HG03103 (cell line): ENCODE results near the gene ANKS1B.
"Not testable (repeated sequence)": the region's sequence is repeated elsewhere in the genome, so short reads cannot be mapped to it uniquely, and the experiment has no call there.

ENCODE experiments used
- ATAC-seq: cut with Tn5 transposase; IDR thresholded peaks from one replicate; pipeline ENCODE4 v1.9.1; 2021; ENCODE audit warnings: low read depth; ENCODE audit not compliant: unreplicated experiment

Gene ANKS1B

DNA sequence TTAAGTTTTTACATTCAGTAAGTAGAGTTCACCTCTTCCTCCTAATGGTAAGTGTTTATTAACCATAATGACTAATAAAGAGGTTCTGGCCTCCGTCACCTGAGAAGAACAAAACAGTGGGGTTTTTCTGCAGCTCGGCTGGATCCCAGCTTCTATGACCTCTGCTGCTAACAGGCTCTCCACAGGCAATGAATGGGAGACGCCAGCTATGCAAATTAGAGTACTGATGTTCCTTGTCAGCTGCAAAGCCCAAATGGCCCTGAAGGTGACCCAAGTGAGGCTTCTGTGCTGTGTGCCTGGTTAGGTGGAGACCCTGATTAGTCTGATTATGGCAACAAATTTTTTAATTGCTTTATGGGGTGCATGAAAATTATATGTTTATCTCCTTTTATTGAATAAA is 1121.6 kb downstream of the ANKS1B start:
- ATAC-seq = no peak

DNA sequence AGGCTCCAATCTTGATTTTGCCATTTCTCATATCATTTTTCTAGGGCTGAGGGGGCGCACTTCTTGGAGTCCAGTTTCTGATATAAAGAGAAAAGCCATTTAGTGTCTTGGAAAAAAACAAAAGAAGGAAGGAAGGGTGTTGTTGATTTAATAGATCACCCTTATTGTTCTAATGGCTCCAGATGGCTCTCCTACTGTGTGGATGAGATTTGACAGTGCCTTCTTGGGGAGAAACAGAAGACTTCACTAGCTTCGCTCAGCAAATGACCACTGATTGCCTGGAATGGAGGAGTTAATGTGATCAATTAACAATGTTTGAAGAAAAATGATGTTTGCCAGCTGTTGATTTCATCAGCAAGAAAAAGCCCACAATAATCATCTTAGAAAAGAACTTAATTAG is 1123.5 kb downstream of the ANKS1B start:
- ATAC-seq = no peak

DNA sequence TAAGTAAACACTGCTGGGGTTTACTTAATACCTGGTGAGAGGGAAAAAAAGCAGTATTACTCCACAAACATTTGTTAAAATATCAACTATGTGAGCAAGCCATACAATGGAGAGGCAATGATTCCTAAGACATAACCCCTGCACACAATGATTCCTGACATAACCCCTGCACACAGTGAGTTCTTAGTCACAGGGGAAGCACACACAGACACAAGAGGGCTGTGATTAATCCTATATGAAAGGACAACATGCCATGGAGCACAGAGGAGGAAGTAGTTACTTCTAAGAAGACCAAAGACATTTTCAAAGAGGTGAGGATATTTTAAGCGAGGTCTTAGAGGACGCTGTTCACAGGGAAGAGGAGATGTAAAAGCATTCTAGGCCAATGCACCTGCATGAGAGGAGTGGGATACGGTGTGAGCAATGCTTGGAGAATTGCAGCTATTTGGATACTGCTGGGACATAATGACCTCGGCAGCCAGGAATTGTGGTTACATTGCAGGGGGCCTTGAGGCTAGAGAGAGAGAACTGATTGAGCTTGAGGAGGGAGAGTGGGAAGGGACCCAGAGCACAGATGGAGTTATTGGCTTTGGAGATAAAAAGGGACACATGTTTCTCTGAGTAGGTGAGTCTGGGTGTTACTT is 1127.7 kb downstream of the ANKS1B start:
- no peak for ATAC-seq

DNA sequence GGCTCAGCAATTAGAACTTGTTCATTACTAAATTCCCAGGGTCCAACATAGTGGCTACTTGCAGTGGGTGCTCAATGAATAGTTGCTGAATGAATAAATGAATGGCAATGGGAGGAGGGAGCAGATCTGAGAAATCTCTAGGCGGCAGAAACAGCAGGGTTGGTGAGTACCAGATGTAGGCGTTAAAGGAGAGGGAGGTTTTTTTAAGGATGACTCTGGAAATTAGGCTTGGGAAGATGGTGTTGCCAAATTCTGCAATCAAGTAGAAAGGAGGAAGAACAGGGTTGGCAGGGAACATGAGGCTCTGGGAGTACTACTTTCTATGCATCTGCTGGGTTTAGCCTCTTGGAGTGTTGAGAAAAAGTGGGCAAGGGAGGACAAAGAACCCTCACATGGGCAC is 1132.6 kb downstream of the ANKS1B start:
- ATAC-seq = no peak

DNA sequence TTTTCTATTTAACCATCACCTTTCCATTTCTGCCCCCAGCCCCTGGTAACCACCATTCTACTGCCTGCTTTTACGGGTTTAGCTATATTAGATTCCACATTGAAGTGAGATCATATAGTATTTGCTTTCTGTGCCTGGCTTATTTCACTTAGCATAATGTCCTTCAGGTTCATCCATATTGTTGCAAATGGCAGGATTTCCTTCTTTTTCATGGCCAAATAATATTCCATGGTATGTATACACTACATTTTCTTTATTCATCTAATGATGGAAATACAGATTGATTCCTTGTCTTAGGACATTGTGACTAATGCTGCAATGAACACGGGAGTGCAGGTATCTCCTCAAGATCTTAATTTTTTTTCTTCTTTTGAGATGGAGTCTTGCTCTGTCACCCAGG is 1137.5 kb downstream of the ANKS1B start:
- no peak for ATAC-seq

DNA sequence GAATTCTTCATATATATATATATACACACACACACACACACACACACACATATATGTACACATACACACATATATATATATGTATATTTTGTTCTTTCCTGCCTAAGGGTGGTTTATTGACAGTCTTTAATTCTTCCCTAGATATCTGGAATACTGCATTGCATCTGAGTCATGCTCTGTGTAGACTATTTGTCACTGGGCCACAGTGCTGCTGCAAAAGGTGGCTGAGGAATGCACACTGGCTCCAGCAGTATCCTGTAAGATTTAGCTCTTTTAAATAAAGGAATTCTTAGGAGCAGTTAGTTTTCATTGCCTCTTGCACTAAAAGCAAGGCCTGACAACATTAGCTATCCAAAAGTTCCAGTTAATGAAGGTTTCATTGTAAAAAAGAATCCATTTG is 1138.8 kb downstream of the ANKS1B start:
- ATAC-seq = no peak

DNA sequence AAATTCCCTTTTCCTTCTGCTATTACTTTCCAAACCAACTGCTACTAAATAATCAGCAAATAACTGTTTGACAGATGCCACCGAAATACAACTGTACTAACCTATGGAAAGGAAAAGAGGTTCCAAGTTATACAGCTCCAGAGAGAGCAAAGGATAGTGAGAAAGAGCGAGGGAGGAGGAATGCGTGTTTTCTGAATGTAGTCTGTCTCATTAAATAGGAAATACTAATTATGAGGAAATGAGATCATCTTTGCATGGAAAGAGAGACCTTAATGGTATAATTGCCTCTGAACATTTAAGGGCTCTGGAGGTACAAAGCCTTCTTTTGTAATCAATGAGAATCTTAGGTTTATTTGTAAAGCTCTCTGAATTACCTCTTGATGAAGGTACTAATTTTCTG is 1144.4 kb downstream of the ANKS1B start:
- no peak for ATAC-seq

DNA sequence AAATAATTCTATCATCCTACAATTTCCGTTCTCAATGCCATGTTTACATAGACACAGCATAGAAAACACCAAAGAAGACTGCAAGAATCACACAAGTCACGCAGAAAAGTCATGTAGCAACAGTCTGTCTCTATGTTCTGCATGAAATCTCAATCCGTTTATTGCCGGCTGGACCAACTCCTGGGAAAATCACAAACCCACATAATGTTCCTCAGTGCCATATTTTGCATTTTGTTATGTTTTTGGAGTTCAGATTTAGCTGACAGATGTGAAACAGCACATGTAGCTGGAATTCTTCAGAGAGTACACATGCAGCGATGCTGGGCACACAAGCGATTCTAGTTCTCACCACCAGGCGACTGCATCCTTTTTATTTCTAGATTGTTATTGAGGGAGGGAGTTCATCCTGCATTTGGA is 1146.5 kb downstream of the ANKS1B start:
- peak; percentile 57 for ATAC-seq

DNA sequence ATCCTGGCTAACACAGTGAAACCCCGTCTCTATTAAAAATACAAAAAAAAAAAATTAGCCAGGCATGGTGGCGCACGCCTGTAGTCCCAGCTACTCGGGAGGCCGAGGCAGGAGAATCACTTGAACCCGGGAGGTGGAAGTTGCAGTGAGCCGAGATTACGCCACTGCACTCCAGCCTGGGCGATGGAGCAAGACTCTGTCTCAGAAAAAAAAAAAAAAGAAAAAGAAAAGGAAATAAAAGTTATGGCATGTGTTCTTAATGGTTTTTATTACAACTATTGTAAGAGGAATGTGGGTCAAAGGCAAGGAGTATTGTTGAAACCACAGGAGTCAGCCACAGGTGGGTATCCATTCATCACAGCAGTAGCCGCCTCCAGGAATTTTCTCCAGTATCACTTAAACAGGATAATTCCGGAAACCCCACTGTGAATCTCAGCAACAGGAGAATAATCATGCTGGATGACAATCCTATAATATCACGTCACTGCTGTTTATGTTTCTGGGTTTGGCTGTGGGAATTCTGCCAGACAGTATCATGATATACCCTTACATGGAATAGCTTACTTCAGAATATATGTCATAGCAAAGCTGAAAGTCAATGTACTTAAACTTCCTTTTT is 1147.5 kb downstream of the ANKS1B start:
- ATAC-seq = not testable (repeated sequence)

DNA sequence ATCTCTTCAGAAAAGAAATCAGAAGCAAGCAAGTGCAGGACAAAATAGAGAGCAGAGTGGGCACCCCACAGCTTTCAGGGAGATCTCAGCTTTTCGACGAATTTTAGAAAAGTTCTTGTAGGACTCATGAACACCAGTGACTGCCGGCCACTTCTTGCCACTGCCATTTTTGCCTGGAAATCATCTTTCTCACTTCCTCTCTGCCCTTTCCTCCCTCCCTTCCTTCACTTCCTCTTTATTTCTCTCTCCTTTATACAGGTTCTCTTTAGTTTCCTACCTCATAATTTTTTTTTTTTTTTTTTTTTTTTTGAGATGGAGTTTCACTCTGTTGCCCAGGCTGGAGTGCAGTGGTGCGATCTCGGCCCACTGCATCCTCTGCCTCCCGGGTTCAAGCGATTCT is 1154.1 kb downstream of the ANKS1B start:
- ATAC-seq = no peak

DNA sequence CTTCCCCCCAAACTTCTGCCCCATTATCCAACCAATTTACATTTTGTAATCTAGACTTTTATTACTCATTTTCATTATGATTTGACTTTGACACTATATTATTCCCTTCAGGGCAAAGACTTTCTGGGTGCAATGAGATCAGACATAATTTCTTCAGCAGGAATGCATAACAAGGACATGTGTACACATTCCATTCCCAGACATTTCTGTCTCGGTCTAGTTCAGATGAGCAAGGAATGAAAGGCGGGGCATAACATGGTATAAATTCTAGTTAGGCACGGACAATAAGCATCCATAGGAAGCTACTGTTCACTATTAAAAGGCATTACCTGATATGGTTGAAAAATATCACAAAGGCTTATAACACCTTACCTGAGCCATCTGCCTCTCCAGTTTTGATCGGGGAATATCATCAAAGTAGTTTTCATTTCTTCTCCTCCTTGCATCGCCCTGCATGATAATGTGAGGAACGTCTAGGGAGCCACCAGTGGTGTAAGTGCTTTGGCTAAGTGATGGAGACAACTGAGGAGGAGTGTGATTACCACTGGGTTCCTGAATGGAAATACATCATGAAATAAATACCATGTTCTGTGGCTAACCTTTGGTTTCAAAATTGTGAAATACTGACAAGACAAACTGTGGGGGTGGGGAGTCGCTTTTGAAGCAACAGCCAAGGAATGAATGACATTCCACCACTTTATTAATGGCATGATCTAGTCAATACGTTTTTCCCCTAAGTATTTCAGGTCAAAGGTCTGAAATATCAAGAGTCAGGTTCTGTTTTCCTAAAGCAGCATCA is 1155.7 kb downstream of the ANKS1B start:
- no peak for ATAC-seq

DNA sequence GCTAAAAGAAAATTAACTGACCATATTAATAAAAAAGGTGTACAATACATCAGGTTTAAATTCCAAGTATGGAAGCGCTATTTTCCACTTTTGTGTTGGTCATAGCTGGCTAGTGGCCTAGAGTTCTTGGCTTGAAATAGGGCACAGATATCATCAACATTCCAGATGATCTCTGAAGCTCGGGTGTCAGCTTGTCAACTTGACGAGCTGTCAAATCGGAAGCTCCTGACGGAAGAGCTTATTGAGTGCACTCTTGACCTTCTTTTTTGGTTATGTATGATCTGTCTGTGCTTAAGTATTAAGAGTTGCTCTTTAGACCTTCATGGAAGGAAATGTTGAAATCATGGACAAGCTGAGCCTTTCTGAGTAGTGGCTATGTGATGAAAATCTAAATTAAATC is 1161.7 kb downstream of the ANKS1B start:
- ATAC-seq = no peak

DNA sequence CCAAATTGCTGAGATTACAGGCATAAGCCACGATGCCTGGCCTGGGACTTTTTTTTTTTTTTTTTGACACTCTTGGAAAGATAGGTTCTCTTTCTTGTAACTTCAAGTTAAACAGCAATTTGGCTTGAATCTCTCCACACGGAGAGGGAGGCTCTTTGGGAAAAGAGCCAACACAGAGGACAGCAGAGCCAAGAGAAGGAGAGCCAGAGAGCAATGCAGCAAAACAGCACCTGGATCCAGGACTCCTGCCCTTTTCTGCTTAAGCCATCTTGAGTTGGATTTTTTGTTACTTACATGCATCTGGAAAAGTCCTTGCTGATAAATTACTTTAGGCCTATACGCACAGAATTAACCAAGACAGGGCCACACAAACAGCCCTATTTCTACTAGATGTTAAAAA is 1162.9 kb downstream of the ANKS1B start:
- ATAC-seq = no peak

DNA sequence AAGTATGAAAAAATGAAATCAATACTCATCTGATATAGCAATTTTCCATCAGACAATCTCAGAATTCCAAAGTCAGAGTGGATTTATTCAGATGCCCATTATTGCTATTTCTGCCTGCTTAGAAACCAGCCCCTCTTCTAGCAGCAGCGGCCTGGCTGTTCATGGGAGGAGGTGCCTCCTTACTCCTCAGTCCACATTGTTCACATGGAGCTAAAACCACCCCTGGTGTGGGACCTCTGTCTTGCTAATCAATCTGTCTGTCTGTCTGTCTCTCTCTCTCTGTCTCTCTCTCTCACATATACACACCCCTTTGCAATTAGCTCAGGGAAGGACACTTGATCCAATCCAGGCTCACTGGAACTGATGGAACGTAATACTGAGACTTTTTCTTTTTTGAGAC is 1163.5 kb downstream of the ANKS1B start:
- ATAC-seq = no peak

DNA sequence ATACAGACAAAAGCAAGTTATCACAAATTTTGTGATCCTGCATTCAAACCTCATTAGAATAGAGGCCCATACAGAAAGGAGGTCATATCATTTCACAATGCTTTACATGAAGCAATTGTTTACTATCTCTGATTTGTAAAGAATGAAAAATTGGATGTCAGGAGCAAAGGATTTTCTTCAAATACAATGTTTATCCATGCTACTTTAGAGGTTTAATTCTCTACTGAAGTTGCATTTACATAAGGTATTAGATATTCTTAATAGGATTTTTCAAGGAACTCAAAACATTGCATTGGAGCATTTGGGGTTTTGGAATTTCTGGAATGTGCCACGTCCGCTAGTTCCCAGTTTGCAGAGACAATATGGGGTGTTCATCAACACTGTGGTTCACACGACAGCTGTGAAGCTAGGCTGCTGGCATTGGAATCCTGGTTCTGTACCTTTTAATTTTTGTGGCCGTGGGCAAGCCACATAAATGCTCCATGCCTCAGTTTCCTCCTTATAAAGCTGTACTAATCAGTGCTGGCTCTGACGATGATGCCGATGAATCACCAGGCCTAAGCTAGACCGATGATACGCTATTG is 1164.8 kb downstream of the ANKS1B start:
- no peak for ATAC-seq

DNA sequence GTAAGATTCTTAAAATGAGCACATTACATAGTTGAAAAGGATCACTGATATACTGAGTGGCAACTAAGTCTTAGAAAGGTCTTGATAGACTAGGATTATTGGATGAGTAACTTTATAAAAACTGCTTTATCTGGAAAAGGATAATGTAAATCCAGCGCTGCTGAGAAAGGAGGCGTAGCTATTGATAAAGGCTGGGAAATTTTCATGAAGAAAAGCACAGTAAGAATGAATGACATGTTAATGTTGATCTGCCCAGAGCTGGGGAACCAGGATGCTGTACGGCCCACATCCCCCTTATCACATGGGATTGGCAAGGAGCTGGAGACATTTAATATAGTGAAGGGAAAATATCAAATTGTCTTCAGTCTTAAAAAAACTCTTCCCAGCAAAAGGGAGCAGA is 1165.7 kb downstream of the ANKS1B start:
- ATAC-seq = no peak

DNA sequence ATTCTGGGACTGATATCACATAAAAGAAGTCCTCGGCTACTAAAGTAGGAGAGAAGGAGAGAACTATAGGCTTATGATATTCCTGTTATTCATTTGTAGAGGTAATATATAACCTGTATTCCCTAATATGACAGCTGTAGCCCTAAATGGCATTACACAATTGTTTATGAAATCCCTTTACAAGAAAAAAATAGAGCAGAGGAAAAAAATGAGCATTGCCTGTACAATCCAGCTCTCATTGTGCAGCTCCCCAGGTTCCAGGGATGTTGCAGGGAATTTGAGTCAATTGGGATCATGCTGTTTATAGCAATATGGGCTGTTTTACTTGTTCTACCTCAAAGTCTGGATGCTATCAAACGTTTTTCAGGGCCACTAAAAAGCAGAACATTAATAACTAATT is 1166.5 kb downstream of the ANKS1B start:
- no peak for ATAC-seq

DNA sequence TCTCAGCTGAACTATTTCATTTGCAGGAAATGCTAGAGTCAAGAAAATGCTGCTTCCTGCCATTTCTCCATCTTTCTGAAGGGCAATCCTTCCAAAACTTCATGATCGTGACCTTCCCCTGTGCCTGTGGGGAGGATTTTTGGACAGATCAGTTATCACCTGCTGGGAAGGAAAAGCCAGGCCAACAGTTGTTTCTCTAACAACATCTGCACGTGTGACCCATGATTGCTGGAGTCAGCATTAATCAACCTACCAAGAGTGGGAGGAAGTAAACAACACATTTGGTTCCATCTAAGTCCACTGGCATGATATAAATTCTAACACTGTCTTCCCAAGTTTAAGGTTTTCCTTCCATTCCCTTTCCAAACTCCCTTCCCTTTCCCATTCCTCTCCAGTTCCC is 1167.0 kb downstream of the ANKS1B start:
- no peak for ATAC-seq

DNA sequence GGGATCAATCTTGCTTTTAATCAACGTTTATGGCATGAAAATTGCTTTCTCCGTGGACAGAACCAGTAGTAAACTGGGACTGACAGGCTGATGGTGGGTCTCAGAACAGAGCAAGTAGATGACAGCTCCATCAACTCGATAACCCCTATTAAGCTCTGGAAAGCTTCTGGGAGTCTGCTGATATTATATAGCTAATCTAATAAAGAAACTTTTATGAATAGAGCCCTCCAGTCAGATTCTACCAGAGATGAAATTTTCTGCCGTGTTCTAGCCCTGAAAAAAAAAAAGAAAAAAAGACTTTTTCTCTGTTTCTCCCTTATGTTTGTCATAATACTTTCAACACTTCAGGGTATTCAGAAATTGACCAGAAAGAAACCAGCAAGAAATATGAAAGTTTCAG is 1168.0 kb downstream of the ANKS1B start:
- no peak for ATAC-seq

DNA sequence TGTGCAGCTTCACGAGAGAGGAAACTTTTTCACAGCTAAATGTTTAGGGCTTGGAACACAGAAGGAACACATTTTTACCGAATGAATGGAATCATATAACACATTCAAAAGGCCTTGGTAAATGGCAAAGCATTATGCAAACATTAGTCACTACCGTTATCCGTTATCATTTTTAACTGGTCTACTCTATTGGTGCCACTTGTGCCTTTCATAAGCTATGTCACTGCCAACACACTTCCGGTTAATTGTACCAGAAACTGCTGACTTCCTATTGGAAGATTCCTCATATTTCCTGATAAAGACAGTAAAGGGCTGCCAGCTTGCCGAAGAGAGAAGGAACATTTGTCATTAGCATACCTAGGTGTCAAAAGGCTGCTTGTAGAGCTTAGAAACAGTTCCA is 1170.5 kb downstream of the ANKS1B start:
- no peak for ATAC-seq

DNA sequence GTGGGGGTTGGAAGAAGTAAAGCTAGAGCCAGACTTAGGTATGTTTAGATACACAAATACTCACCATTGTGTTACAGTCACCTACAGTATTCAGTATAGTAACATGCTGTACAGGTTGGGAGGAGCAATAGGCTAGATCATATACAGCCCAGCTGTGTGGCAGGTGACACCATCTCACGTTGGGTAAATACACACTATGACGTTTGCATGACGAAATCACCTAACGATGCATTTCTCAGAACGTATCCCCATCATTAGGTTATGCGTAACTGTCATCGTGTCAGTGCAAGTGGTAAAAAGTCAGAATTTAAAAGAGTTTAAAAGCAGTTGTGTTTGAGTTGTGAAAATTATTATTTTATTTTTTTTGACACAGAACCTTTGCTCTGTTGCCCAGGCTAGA is 1172.5 kb downstream of the ANKS1B start:
- ATAC-seq = no peak
